ENCODE measurements around the gene STK24.

Gene STK24

DNA sequence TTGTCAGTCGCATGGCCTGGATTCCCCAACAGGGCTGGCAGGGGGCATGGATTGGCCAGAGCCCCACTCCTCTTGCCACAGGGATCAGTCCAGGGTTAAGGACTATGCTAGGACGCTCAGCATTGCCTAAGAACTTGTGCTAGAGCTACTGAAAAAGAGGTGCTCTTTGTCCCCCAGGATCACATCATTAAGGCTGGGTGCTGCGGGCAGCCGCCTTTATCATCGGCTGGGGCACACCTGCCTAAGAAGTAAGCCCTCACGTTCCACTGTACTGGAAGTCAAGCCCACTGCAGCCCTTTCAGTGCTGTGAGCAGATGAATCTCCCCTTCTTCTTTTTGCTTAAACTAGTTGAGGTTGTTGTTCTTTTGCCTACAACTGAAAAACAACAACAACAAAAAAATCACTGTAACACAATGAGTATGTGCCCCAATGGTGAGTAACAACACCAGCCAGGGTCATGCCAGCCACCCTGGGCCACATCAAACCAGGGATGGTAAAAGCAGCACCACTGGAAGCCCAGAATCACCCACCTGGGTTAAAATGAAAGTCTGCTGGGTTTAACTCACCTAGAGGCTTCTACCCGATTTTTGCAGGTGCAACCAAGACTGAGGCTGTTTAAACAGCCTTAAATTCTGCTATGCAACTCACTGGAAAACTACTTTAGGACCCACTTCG, 20.6 kb downstream of the STK24 start:
- no peak for DNase-seq (ENCODE audit: low spot score)

DNA sequence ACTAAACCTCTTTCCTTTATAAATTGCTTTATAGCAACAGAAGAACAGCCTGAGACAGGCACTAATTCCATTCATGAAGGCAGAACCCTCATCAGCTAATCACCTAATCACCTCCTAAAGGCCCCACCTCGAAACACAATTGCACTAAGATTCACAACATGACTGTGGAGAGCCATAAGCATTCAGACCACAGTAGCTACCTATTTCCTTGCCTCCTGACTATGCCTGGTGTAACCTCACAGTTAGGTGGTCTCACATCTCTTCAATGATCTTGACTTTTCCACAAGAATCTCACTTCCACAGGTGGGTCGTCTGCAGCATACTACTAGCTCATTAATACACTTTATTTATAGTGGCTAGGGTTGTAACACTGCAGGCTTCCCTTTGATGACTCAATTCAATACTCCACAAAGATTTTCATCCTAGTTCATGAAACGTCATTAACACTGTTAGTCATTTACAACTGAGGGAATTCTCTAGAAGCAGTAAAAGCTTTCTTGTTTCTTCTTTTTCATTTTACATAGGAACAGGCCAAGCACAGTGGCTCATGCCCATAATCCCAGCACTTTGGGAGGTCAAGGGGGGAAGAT, 27.1 kb downstream of the STK24 start:
- no peak for DNase-seq (ENCODE audit: low spot score)

DNA sequence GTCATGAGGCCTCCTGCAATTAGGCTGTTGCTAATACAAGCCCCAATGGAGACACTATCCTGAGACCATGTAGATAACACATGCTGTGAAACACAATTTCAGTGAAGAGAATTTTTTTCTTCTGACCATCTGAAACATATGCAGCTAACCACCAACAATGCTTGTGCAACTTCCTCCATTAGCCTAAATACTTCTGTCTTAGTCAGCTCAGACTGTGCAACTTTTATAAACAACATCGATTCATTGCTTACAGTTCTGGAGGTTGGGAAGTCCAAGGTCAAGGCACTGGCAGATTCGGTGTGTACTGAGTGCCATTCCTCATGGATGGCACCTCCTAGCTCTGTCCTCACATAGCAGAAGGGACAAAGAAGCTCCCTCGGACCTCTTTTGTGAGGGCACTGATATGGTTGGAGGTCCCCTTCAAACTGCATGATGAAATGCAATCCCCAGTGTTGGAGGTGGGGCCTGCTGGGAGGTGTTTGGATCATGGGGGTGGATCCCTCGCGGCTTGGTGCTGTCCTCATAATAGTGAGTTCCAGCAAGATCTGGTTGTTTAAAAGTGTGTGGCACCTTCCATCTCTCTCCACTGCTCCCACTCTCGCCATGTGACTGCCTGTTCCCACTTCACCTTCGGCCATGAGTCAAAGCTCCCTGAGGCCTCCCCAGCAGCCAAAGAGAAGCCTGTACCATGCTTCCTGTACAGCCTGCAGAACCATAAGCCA, 27.7 kb downstream of the STK24 start:
- DNase-seq (ENCODE audit: low spot score) = no peak

DNA sequence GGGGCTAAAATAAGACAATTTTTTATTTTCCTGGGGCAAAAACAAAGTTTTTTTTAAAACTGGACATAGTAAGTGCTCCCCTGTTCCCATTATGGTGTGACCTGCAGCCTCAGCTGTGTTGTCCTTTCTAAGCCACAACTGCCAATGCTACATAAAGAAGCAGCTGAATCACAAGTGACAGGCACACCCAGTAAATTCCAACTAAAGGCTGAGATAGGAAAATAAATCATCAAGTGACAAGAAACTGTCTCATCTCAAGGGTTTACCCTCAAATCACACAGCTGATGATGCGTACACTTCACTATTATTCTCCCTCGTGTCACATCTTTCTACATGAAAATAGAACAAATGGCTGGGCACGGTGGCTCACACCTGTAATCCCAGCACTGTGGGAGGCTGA, 28.7 kb downstream of the STK24 start:
- no peak for DNase-seq (ENCODE audit: low spot score)

DNA sequence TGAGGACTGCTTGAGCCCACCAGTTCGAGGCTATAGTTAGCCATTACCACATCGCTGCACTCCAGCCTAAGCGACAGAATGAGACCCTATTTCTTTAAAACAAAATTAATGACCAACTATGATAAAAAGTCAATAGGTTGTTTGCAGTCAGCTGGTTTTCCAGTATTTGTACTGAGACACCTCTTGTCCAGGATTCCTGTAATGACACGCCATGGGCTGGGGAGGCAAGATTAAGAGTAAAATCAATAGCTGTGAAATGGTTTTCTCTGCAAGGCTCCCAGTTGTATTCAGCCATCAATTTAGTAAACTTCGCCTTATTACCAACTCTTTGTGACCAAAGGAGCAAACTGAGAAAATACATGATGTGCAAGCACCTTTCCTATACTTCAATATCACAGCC, 29.5 kb downstream of the STK24 start:
- DNase-seq (ENCODE audit: low spot score) = no peak

DNA sequence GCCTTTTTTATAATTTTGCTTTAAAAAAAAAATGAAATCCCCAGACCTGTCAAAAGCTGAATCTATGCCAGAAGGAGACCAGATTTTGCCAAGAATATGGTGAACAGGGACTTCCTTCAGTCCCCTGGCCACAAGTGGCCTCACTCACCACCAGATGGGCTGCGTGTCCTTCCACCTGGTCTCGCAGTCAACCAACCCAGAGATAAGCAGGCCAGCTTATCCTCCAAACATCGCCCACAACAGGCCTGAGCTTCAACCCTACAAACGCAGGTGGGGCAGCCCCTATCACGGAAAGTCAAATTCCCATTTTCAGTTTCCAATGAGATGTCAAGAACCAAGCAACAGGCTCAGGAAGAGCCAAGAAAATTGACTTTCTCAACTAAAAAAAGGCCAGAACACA, 30.5 kb downstream of the STK24 start:
- DNase-seq (ENCODE audit: low spot score) = no peak

DNA sequence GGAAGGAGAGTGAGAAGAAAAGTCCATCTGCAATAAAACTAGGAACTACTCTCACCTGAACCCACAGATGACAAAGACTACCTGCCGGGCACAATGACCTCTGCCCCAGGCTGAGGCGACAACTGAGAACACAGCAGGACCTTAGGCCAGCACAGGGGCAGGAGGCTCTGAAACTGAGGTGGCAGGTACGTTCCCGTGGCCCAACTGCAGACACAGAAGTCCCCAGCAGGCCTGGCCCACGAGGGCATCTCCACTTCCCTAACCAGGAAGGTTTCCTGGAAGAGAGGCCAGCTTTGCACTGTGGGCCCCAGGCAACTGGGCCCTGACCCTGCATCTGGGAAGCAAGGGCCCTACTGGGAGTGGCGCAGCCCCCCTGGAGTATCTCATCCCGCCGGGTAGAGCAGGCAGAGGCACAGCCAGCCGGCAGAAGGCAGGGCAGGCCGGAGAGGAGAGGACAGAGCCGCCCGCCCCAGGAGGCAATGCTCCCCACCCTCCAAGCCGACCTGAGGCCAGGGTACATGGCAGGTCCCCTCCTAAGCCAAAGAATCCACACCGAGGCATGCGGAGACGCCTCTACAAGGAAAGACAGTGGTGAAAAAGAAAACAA, 32.7 kb downstream of the STK24 start:
- no peak for DNase-seq (ENCODE audit: low spot score)

DNA sequence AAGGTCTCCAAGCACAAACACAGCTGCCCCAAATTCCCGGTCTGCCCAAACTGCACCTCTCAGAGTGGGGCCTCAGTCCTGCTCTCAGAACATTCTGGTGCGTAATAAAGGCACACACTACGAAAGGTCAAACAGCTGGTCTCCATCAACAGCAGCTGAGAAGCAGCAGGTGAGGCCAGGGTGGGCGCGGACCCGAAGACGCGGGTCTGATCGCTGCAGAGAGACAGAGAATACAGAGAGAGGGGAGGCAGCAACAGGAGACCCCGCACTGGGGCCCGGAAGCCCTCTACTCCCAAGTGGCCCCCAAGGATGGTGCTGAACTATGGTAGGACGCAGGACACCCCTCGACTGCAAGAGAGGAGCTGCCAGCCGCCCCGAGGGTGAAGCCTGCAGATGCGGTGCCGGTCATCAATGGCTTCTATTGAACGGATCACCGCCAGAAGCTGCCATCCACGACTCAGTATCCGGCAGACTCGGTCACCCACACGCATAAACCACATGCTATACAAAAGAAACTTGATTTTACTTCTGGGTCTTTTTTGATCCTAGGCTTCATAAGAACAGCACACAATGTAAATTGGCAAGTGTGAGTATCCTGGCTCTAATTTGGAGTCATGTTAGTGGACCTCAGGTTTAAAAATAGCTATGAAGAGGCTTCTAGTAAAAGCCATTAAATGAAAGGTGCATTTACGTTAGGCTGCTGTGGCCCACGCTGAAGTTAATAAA, 33.4 kb downstream of the STK24 start:
- no peak for DNase-seq (ENCODE audit: low spot score)

DNA sequence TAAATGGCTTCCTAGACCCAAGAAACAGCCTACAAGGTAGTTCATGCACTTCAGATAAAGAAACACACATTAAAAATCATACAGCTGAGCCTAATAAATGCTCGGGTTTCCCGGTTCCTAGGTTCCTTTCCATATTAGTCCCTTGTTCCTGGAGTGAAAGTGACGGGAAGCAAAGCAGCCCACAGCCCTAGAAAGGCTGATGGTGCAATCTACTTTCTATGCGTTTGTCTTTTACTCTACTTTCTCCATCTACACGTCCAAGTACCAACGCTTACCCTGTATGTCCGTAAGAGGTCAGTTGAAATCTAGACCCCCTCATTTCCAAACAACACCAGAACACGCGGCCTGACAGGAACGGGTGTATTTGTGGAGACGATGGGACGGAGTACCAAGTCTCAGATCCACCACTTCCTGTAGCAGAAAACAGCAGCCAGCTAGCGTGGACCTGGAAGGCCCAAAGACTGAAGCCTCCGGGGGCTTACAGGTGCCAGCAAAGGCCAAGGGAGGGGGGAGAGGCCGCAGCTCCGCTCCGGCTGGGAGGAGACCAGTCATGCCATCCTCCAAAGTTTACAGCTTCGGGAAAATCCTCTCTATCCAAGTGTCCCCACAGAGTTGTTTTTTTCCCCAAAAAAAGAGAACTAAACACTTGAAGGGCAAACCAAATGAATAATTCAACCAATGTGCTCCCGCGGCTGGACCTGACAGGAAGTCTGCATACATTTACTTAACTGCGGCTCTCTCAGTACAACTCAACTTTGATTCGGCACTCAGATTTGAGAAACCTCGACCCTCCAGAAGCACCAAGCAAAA, 34.1 kb downstream of the STK24 start:
- DNase-seq (ENCODE audit: low spot score) = no peak

DNA sequence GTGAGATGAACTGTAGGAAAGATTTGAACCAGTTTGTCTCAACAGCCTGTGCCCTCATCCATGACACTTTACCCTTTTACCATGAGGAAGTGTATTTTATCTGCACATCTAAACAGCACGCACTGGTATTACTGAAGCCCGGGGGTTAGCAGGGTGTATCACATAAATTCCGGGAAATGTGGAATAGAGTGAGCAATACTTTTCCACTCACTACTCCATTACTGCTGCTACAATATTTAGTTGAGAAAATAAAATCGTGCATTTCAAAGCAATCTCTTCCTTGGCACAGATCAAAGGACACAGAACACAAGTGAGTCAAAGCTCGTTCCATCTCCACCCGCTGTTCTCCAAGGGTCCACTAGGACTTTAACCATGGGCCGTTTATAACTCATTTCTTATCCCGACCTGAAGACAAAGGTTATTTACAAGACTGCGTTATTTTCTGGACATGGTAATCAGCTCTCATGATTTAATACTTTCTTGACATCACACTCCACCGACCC, 35.2 kb downstream of the STK24 start:
- no peak for DNase-seq (ENCODE audit: low spot score)

DNA sequence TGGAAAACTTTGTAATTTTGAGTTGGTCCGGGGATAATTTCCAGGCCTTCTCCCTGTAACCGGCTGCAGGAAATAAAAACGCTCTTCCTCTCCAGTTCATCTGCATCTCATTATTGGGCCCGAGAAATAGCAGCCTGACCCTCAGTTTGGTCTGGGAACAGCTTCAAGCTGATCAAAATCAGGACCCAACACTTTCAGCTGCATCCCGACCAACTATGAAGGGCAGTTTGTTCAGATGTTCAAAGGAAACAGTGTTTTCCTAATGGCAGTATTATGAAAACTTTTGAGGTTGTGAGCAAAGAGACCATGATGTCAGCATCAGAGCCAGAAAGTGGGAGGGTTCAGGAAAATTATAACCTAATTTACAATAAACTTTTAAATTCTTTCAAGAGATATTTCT, 35.7 kb downstream of the STK24 start:
- no peak for DNase-seq (ENCODE audit: low spot score)

DNA sequence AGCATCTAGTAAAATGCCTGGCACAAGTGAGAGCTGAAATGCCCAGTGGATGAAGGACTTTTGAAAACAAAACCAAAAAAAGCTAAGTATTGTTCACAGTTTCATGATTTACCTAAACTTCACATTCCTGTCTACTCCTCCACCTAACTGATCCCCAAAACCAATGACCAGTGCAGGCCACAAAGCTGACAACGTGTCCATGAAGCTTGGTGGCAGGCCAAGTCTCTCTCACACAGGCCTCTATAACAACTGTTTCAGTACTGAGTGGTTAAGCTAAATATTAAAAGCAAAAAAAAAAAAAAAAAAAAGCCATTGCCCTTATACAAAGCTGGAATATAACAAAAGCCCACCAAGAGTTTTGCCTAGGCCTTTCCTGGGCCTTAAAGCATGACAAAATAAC, 36.4 kb downstream of the STK24 start:
- DNase-seq (ENCODE audit: low spot score) = no peak

DNA sequence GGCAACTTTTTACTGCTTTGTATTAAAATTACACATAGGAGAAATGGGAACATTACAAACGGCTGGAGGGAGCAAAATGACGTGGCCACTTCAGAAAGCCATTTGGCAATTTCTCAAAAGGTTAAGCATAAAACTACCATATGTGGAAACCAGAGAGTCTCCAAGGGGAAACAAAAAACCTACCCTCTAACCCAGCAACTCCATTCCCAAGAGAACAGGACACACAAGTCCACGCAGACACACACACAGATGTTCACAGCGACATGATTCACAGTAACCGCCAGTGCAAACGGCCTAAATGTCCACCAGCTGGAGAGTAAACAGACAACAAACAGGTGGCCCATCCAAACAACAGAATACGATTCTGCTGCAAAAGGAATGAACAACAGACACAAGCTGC, 37.2 kb downstream of the STK24 start:
- DNase-seq (ENCODE audit: low spot score) = no peak

DNA sequence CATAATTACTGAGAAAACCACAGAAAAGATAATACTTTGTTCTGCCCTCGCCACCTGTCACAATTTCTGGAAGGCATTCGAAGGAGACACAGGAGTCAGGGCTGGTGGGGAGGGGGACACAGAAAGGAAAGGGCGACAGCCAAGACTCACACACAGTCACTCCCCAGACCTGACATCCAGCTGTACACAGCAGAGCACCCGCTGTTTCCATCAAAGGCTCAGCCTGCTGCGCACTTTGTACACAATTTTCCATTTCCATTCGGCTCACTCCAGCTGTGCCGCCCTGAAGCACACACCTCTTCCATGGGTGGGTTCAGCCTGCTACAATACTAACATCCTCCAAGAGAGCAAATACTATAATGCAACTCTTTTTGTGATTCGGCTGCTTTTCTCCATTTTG, 38.0 kb downstream of the STK24 start:
- DNase-seq (ENCODE audit: low spot score) = no peak

DNA sequence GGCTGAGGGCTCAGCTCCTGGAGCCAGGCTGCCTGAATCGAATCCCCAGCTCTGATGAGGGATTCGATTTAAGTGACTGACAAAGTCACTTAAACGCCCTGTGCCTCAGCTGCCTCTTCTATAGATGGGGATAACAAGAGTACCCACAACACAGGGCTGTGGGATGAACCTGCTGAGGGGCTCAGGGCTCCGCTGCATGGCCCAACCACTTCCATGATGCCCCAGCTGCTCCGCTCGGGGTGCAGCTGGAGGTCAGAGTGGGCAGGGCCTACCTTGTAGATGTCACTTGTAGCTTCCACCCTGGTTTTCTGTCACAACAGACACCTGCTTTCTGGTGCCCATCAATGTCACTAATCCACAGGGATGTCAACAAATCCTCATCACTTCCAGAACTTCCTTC, 39.2 kb downstream of the STK24 start:
- DNase-seq (ENCODE audit: low spot score) = no peak

DNA sequence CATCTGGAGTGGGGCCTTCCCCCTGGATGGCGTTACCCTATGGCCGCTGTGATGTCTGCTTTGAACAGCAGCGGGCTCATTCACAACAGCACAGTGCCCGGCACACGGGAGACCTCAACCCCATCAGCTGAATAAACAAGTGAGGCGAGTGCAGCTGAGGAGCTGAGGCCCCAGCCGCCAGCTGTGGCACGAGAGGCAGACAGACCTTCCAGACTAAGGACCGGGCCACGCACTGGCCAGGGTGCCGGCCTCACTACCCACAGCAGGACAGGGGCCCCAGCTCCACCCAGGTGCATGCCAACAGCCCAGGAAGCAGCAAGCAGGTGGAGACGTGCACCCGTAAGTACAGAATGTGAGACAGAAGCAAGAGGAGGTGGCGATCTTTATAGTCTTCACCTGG, 39.6 kb downstream of the STK24 start:
- no peak for DNase-seq (ENCODE audit: low spot score)

DNA sequence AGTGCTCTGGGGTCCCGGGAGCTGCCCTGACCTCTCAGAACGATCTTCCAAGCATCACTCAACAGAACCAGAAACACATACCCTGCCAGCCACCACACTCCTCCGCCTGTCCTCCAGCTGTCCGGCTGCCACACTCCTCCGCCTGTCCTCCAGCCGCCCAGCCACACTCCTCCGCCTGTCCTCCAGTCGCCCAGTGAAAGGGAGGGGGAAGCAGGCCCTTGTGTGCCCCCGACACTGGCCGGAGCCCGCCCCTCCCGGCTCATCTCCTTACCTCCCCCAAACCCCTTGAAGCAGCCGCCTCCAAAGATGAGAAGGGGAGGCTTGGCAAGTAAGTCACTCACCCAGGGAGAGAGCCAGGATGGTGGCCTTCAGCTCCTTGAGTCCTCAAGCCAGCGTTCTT, 40.2 kb downstream of the STK24 start:
- DNase-seq (ENCODE audit: low spot score) = no peak

DNA sequence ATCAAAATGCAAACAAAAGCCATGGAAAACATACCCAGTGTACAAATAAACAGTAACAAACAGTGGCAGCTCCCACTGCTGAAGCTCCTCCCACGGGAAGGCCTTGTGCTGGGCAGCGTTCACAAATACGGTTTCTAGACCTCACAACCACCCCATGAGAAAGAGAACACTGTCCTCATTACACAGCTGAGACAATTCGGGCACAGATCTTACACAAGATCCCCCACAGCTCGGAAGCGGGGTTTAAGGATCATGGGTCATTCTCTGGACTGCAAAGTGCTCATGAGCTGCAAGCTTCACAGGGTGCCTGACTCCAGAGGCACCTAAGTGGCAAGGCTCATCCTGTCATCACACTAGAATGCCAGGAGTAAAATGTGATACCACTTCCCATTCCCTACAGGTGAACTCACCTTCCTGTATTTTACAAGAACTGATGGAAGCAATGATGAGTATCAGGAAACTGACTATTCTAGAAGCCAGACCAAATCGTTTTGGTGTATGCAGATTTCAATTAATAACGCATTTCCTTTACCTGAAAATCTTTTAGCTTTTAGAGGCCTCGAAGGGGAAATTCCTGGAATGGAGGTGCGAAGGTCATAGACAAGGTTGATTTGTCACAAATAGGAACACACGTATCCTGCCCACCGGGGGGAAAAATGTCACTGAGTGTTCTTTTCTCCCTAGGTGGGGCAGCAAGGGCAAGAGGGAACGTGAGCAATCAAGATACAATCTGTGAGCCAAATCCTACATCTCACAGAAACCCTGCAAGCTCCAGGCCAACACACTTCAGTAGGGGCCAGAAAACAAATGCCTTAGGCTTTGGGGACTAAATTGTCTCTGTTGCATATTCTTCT, 41.2 kb downstream of the STK24 start:
- DNase-seq (ENCODE audit: low spot score) = no peak

DNA sequence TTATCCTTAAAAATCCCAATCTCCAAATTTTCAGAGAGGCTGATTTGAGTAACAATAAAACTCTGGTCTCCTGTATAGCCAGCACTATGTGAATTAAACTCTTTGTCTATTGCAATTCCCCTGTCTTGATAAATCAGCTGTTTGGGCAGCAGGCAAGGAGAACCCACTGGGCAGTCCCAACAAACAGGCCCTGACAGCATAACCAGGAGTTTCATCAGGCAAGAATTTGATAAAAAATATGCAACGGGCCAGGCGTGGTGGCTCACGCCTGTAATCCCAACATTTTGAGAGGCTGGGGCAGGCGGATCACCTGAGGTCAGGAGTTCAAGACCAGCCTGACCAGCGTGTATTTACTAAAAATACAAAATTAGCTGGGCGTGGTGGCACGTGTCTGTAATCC, 42.1 kb downstream of the STK24 start:
- DNase-seq (ENCODE audit: low spot score) = no peak

DNA sequence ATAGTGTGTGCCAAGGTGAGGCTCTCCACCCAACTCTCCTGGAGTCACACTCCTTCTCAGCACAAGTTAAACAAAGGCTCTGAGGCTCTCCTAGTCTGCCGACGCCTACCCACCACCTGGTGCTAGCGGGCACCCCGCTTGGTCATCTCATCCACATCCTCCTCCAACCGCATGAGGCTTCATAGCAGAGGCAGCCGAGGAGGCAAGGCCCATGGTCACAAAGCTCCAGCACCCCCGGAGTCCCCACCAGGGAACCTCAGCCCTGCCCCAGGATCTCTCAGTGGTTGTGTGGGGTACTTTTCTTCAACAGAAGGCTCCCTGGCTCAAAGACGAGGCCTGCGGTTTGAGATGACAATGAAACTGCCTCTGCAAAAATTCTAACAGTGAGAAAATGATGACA, 43.0 kb downstream of the STK24 start:
- DNase-seq (ENCODE audit: low spot score) = no peak

DNA sequence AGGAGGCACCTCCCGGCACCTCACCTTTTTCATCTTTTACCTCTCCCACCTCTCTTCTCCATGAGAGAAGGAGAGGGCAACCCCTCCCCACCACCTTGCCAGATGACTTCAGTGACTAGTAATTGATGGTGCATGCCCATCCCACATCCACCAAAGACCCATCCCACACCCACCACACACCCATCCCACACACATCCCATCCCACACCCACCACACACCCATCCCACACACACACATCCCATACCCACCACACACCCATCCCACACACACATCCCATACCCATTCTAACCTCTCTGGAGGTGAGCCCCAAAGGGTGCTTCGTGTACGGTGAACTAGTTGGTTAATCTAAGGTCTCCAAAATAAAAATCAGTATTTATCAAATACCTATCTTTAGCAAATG, 44.7 kb downstream of the STK24 start:
- DNase-seq (ENCODE audit: low spot score) = no peak
